ENCODE measurements around the gene MTA1.

Gene MTA1

DNA sequence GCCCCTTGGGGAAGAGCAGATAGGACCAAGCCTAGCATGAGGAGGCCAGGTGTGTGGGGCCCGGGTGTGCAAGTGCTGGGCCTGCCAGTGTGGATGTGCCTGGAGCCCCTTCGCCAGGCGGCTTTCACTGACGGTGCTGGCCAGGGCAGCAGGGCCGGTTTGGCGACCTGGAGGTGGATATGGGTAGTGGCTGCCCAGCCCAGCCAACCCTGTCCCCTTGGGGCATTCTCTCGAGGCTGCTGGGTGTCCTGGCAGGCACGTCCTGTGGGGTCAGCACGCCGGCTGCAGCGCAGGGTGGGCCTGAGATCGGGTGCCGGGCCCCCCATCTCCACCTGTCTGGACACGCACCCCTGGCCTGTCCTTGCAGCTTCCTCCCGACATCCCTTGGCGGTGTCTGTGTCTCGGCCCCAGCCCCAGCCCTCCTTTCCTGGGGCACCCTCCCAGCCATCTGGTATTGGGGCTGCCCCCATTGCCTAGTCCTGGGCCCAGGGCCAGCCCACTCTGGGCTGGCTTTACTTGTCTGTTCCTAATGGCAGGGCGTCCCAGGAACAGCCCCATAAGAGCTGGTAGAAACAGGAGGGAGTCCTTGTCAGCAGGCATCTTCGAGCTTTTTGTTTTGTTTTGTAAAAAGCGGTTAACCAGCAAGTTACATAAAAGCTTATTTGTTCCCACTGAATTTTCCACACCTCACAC is 47.8 kb downstream of the MTA1 start:
- H3K4me3 ChIP-seq (ENCODE audit: low read depth, low read length): no peak overlapping the region

GRCh38 chr14:105467942-105468471 is 48.4 kb downstream of the MTA1 start:
- H3K4me3 ChIP-seq (ENCODE audit: low read depth, low read length): no peak overlapping the region
- no peak for TF ChIP-seq CTCF (IDR thresholded peaks at IDR 0.05; ENCODE audit: low read depth, low read length)

More for the DNA sequence above, 47.8 kb downstream of the MTA1 start:
- TF ChIP-seq CTCF (IDR thresholded peaks at IDR 0.05; ENCODE audit: low read depth, low read length): no peak

DNA sequence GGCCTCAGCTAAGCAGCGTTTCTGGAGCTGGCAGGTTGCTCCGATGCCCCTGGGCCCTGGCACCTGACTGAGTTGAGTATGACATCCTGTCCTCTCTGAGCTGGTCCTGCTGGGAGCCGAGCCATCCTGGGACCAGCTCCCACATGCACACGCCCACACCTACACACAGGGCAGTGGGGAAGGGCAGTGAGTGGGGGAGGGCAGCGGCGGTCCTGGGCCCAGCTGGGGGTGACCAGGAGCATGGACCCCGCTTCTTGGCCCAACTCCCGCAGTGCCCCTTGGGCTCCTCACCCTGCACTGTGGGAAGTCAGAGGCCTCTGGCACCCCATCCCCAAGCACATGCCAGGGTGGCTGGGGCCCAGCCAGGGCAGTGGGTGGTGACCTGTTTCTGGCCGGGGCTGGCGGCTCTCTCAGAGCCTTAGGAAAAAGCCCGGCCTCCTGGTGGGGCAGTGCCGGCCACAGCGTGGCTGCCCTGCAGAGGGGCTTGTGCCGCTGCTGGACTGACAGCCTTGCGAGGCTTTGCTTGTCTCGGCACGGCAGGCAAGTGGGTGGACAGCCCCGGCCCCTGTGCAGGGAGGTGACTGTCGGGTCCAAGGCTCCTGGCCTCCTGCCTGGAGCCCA is 49.1 kb downstream of the MTA1 start:
- TF ChIP-seq CTCF (IDR thresholded peaks at IDR 0.05; ENCODE audit: low read depth, low read length): no peak
- H3K4me3 ChIP-seq (ENCODE audit: low read depth, low read length): no peak overlapping the region

- no peak overlapping the region for H3K4me3 ChIP-seq (ENCODE audit: low read depth, low read length)
- TF ChIP-seq CTCF (IDR thresholded peaks at IDR 0.05; ENCODE audit: low read depth, low read length): no peak
Observed at GRCh38 chr14:105469456-105470349, 50.1 kb downstream of the MTA1 start.

DNA sequence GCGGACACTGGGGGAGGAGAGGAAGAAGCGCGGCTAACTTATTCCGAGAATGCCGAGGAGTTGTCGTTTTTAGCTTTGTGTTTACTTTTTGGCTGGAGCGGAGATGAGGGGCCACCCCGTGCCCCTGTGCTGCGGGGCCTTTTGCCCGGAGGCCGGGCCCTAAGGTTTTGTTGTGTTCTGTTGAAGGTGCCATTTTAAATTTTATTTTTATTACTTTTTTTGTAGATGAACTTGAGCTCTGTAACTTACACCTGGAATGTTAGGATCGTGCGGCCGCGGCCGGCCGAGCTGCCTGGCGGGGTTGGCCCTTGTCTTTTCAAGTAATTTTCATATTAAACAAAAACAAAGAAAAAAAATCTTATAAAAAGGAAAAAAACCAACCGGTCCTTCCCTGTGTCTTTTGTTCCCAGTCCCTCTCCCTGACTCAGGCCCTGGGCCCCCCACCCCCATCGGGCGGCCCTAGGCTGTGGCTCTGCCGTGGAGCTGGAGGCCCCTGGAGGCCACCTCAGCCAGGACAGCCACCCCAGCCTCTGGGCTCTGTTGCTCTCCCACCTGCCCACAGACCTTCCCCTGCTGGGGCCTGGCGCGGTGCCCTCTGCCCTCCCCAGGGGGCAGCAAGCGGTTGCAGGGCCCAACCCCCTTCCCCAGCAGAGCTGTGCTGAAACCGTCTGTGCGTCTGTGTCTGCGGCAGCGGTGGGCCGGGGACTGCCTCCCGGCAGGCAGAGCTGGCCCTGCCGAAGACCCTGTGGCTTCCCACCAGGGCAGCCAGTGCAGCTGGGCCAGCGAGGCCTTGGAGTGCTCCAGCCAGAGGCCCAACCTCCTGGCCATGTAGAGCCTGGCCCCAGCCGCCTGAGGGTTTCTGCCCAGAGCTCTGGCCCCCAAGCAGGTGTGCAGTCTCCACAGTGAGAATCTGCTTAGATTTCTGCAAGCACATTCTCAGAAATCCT is 51.0 kb downstream of the MTA1 start:
- TF ChIP-seq CTCF (IDR thresholded peaks at IDR 0.05; ENCODE audit: low read depth, low read length): no peak
- H3K4me3 ChIP-seq (ENCODE audit: low read depth, low read length): no peak overlapping the region

DNA sequence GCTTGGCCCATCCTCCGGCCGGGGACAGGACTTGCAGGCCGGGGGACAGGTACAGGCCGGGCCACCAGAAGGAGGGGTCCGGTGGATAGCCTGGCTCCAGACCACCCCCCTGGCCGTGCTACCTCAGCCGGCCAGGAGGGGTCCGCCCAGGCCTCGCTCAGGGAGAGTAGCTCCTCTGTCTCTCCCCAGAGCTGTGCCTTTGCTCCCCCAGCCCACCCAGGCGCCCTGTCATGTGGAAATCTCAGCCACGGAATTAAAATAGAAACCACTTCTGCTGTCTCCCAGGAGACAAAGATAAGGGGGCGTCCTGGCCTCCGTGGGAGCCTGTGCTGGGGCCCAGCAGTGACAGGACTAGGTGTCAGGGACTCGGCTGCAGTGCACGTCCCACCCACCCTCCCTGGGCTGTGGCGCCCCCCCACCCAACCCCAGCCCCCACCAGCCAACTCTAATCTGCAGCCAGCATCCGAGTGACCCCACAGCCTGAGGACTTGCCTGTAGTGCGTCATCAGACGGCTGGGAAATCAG is 51.7 kb downstream of the MTA1 start:
- no peak overlapping the region for H3K4me3 ChIP-seq (ENCODE audit: low read depth, low read length)
- TF ChIP-seq CTCF (IDR thresholded peaks at IDR 0.05; ENCODE audit: low read depth, low read length): no peak

Measured in WI38 (cell line).